ENCODE data around the gene NECAB3.

DNA sequence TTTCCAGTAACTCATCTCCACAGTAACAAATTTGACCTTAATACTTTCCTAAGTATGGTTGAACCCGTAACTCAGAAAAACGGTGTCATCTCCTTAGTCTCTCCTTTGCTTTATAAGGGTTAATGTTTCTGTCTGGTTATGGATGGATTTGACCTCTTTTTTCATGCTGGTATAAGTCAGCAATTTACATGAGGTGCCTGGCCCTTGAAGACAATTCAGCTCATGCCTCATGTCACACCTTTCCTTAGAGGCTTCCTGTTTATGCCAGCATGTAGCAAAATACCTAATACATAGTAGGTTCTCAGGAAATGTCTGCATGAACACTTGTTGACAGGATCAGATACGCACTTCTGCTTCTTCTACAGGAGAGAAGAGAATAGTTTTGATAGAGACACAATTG lies 49.8 kb downstream of the NECAB3 start:
- no peak for TF ChIP-seq EZH2 (optimal IDR thresholded peaks at IDR 0.05; ENCODE audit: low read depth, low read length)
- TF ChIP-seq, protein P1, sequence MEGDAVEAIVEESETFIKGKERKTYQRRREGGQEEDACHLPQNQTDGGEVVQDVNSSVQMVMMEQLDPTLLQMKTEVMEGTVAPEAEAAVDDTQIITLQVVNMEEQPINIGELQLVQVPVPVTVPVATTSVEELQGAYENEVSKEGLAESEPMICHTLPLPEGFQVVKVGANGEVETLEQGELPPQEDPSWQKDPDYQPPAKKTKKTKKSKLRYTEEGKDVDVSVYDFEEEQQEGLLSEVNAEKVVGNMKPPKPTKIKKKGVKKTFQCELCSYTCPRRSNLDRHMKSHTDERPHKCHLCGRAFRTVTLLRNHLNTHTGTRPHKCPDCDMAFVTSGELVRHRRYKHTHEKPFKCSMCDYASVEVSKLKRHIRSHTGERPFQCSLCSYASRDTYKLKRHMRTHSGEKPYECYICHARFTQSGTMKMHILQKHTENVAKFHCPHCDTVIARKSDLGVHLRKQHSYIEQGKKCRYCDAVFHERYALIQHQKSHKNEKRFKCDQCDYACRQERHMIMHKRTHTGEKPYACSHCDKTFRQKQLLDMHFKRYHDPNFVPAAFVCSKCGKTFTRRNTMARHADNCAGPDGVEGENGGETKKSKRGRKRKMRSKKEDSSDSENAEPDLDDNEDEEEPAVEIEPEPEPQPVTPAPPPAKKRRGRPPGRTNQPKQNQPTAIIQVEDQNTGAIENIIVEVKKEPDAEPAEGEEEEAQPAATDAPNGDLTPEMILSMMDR (IDR thresholded peaks at IDR 0.05; ENCODE audit: low read length), result no peak

Data from MM.1S (cell line).